Measurements from ENCODE around the gene JUN.

JUN gene

DNA sequence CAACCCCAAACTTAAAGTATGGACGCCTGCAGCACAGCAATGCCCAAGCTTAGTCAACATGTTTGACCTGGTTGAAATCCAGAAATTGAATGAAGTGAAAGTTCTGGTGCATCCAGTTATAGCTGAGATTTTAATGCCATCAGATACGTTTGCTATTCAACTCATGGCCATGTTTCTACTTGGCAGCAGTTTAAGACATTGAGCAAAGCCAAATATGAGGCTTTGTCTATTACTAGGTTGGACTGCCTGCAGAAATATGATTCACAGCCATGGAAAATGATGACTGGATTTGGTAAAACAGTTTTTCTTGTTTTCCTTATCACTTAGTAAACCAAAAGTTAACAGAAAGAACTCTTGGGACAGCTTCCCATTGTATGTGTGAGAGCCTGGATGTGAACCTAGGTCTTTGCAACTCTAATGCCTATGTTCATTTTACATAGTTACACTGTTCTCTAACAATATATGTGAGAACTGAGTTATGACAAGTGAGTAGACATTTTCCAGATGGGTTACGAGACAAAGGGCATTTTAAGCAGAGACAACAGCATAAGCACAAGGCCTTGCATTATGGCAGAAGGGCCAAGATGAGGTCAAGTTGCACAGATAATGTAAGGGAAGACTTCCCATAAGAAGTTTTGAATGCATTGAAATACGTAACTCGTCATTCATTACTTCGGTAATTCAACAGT, 51.6 kb downstream of the JUN start:
- TF ChIP-seq CTCF (IDR thresholded peaks at IDR 0.05; ENCODE audit: insufficient read depth, low read length, poor library complexity, severe bottlenecking): no peak
- no peak for DNase-seq (ENCODE audit: extremely low read depth, insufficient read length)
- no peaks in the 10 kb centered on the region for H3K36me3 ChIP-seq (ENCODE audit: control insufficient read depth, insufficient read depth, low read length)
- no peak overlapping the region for H3K4me3 ChIP-seq (replicated peaks; ENCODE audit: low read depth, low read length)
- no peaks in the 10 kb centered on the region for H3K27me3 ChIP-seq (replicated peaks; ENCODE audit: control insufficient read depth, insufficient read depth, low read length)

All from GM06990 (cell line).